GM03348 (cell line): Measurements from ENCODE around the gene GDF15.
A peak's percentile ranks its signal among the peaks of the same experiment; 100 is the strongest.
"Not testable (repeated sequence)": the region's sequence is repeated elsewhere in the genome, so short reads cannot be mapped to it uniquely, and the experiment has no call there.

Experiments
- DNase-seq: peaks from one replicate; pipeline ENCODE4 v3.0.0; 2012; ENCODE audit warnings: low spot score

Gene GDF15

GRCh38 chr19:18385675-18386542 lies at the start of gene GDF15:
Gene GDF15 (plus strand): TSS chr19:18386158. CDS start chr19:18386190, 32 bp downstream.
- DNase-seq = peak; percentile 92

DNA sequence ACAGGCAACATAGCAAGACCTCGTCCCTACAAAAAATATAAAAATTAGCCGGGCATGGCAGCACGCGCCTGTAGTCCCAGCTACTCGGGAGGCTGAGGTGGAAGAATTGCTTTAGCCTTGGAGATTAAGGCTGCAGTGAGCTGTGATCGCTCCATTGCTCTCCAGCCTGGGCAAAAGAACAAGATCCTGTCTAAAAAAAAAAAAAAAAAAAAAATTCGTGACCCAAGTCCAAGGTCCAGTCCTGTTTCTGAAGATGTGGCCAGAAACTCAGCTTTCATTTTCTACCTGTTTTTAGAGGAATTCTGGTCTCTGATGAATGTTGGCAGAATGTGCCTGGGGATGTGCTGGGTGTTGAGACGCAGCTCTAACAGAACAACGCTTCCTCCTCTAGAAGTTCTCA lies 47.4 kb upstream of the GDF15 start:
- no peak for DNase-seq

GRCh38 chr19:18339723-18340122 lies 46.2 kb upstream of the GDF15 start:
- DNase-seq = peak; percentile 35

DNA sequence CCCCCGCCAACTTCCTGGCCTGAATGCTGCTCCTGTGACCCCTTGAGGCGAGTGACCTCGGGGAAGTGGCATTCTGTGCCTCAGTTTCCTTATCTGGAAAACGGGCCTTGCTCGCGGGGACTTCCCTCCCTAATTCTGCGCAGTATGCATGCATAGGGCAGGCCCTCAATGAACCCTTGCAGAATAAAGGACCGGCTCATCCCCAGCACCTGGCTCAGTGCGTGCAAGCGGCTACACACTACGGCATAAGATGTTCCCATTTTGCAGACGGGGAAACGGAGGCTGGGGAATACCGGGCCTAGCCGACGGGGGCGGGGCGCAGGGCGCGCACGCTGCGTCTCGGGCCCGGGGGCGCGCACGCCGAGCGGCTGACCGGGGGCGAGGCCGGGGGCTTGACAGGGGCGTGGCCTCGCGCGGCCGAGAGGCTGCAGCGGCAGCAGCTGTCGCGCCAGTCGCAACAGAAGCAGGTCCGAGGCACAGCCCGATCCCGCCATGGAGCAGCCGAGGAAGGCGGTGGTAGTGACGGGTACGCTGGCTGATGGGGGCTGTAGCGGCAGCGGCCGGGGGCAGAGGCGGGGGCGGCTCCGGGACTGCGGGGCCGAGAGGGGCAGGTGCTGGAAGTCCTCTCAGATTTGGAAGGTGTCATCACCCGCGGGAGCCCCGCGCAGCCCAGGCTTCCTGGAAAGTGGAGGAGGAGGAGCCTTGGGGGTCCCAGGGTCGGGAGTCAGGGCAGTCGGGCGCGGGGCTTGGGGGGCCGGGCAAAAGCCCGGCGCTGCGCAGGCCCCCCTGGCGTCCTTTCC lies 45.6 kb upstream of the GDF15 start, which contains the start of gene PGPEP1:
TSS of gene PGPEP1 (plus strand) at position 409 of the 800 bp plus-strand sequence. CDS start at position 493, 84 bp downstream.
- DNase-seq = peak; percentile 96

DNA sequence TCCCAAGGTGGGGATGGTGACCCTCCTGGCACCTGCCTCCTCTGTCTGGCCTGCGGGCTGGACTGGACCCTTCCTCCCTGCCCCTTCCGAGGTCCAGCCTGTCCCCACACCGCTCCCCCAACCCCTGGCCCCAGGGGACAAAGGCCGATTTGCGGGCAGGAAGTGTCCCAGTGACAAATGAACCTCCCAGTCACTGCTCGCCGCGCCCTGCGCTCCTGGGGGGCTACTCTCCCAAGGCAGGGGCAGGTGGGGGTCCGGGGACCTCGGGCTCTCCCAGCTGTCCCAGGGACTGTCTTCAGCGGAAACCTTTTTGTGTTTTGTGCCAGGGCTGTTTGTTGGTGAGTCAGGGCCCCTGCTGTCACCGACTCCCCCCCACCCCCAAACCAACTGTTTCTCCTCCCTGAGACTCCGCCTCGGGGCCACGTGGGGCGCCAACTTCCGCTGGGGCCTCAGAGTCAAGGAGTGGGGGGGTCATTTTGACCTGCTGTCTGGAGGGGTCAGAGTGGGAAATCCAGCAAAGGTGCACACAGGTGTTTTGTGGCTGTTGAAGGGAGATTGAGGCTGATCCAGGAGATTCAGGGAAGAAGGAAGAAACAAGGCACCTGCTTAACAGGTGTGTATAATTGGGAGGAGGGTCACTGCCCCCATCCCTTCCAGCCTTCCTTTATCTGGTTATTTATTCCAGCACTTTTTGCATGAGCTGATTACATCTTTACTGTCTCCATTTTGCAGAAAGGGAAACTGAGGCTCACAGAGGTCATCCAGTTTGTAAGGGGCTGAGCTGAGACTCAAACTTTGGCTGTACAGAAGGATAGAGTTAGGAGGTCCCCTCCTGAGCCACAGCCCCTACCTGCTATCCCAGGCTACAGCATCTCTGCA lies 44.7 kb upstream of the GDF15 start:
- DNase-seq = peak; percentile 71

- DNase-seq = no peak
Measured at GRCh38 chr19:18342090-18342632, 43.8 kb upstream of the GDF15 start.

- DNase-seq = no peak
Measured at GRCh38 chr19:18344582-18344950, 41.4 kb upstream of the GDF15 start.

DNA sequence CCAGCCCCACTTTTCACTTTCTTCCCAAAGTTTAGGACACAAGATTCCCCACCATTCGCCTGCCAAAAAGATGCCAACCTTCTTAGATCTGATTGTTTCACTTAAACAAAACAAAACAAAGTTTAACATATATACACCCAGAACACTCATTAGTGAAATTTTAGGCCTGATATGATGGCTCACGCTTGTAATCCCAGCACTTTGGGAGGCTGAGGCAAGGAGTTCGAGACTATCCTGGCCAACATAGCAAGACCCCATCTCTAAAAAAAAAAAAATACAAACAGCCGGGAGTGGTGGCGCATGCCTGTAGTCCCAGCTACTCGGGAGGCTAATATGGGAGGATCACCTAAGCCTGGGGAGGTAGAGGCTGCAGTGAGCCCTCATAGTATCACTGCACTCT lies 40.7 kb upstream of the GDF15 start:
- no peak for DNase-seq

DNA sequence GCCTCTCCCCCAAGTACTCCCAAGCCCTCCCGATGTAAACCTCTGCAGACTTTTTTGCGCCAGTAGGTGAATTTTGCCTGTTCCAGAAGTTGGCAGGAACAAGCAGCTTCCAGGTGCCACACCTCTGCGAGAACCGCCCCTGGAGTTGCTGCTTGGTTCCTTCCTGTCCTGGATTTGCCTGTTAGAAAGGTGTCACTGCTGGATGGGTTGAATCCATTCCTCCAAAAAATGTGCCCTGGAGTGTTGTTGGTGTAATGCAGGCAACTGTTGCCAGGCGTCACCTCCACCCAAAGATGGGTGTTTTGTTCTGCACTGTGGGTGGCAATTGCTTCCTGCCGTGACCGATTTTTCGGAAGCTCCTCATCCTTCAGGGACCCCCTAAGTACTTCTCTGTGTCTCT lies 39.9 kb upstream of the GDF15 start:
- no peak for DNase-seq

DNA sequence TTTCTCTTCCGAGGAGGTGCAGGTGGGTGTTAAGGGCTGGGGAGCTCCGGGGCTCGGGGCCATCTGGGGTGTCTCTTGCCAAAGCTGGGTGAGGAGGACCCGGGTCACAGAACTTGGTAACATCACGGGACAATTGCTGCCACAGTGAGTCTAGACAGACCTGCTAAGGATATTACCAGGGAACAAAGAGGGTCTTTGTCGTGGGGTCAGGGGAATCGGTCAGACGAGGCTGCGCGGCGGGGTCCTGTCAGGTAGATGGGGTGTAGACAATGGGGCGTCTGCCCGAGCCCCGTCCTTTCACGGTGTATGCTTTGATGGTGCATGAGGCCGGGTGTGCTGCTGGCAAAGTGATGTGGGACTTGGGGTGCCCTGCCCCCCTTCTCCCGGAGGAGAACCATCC lies 37.8 kb upstream of the GDF15 start:
- DNase-seq = no peak

GRCh38 chr19:18348818-18349339 lies 37.1 kb upstream of the GDF15 start:
- DNase-seq = not testable (repeated sequence)

DNA sequence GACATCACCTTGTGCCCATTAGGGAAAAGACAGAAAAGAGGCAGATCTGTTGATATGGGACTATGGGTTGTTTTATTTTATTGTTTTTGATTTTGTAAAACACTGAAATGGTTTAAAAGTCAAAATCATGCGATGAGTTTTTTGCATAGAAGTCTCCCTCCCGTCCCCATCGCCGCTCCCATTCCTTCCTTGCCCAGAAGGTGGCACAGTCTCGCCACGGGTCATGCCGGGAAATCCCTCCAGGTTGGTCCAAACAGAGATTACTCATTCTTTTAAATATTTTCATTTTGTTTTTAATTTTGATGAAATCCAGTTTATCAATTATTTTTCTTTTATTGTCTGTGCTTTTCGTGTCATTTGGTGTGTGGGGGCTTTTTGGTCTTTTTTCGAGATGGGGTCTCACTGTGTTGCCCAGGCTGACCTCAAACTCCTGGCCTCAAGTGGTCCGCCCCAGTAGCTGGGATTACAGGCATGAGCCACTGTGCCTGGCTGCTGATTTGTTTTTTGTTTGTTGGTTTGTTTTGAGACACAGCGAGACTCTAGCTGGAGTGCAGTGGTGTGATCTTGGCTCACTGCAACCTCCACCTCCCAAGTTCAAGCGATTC lies 36.3 kb upstream of the GDF15 start:
- DNase-seq = peak; percentile 88

DNA sequence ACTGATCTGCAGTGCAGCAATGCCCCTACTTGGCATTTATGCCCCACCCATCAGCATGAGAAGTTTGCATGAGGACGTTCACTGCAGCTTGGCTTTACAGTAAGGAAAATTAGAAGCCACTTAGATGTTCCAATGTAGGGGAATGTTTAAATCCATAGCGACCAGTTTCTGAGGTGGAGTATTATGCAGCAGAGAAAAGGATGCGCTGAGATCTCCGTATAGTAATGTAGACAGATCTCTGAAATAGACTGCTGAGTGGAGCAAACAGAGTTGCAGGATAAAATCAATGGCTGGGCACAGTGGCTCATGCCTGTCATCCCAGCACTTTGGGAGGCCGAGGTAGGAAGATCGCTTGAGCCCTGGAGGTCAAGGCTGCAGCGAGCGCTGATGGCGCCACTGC lies 35.5 kb upstream of the GDF15 start:
- no peak for DNase-seq

- no peak for DNase-seq
Measured at GRCh38 chr19:18351544-18351943, 34.4 kb upstream of the GDF15 start.

DNA sequence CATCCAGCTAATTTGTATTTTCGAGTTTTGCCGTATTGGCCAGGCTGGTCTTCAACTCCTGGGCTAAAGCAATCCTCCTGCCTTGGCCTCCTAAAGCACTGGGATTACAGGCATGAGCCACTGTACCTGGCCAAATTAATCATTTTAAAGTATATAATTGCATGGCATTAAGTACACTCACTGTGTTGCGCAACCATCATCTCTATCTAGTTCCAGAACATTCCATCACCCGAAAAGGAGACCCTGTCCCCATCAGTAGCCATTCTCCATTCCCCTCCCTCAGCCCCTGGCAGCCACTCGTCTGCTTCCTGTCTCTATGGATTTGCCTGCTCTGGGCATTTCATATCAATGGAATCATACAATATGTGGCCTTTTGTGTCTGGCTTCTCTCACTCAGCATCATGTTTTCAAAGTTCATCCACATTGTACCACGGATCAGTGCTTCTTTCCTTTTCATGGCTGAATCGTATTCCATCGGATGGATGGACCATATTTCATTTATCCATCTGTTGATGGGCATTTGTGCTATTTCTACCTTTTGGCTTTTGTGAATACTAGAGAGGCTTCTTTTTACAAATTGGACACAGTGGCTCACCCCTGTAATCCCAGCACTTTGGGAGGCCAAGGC lies 32.5 kb upstream of the GDF15 start:
- no peak for DNase-seq

GRCh38 chr19:18354743-18355142 lies 31.2 kb upstream of the GDF15 start:
- DNase-seq = not testable (repeated sequence)

- no peak for DNase-seq
Measured at GRCh38 chr19:18357041-18357440, 28.9 kb upstream of the GDF15 start.

- DNase-seq = no peak
Measured at GRCh38 chr19:18361646-18362045, 24.3 kb upstream of the GDF15 start.

- DNase-seq = no peak
Measured at GRCh38 chr19:18362934-18363542, 22.9 kb upstream of the GDF15 start.

GRCh38 chr19:18363787-18364186 lies 22.2 kb upstream of the GDF15 start:
- no peak for DNase-seq
